Stimulated activated CD4-positive, alpha-beta T cell treated with anti-CD3 and anti-CD28 coated beads, Interleukin-4, amount 100 ng/mL, for 48 hours (primary cell): ENCODE data around the gene ESAM.

Experiments
- DNase-seq, 2 donors: peaks; one replicate each; pipeline ENCODE4 v3.0.0-alpha.2; 2020; ENCODE audit warnings: low read depth in 2 of 2

The ESAM gene

GRCh38 chr11:124753205-124753604, 8.9 kb downstream of the ESAM start:
- DNase-seq: no peak

GRCh38 chr11:124752471-124753102, 9.5 kb downstream of the ESAM start:
- no peak for DNase-seq

GRCh38 chr11:124751741-124752470, 10.2 kb downstream of the ESAM start, which contains the start of gene VSIG2:
TSS of gene VSIG2 (minus strand) at chr11:124752255. CDS start at chr11:124752137, 118 bp downstream.
- DNase-seq: no peak

GRCh38 chr11:124751391-124751740, 10.7 kb downstream of the ESAM start:
- DNase-seq: no peak

- DNase-seq: no peak
Measured at GRCh38 chr11:124749912-124750311, 12.2 kb downstream of the ESAM start.

GRCh38 chr11:124748481-124749343, 13.4 kb downstream of the ESAM start:
- DNase-seq: no peak

GRCh38 chr11:124748100-124748418, 14.0 kb downstream of the ESAM start:
- DNase-seq: no peak

GRCh38 chr11:124747406-124748099, 14.5 kb downstream of the ESAM start:
- DNase-seq: no peak

GRCh38 chr11:124746621-124747243, 15.4 kb downstream of the ESAM start:
- peak; percentile 68 to 70 for DNase-seq

GRCh38 chr11:124745835-124746620, 16.1 kb downstream of the ESAM start:
- DNase-seq: peak in 1 of 2 donors; percentile 34

- no peak for DNase-seq
Measured at GRCh38 chr11:124745270-124745834, 16.7 kb downstream of the ESAM start.

GRCh38 chr11:124743050-124743449, 19.0 kb downstream of the ESAM start:
- DNase-seq: no peak

- no peak for DNase-seq
Measured at GRCh38 chr11:124742555-124742954, 19.5 kb downstream of the ESAM start.

- DNase-seq: peak; percentile 53 to 58
Measured at GRCh38 chr11:124740277-124740882, 21.7 kb downstream of the ESAM start.

GRCh38 chr11:124739479-124740276, 22.4 kb downstream of the ESAM start, which contains the start of gene NRGN:
TSS of gene NRGN (plus strand) at chr11:124739942. CDS start at chr11:124740085, 143 bp downstream.
- DNase-seq: peak; percentile 81 to 83

GRCh38 chr11:124738713-124739478, 23.2 kb downstream of the ESAM start:
- no peak for DNase-seq

GRCh38 chr11:124737638-124738305, 24.3 kb downstream of the ESAM start:
- no peak for DNase-seq

- DNase-seq: no peak
Measured at GRCh38 chr11:124736736-124737135, 25.4 kb downstream of the ESAM start.
